Activated naive CD4-positive, alpha-beta T cell treated with anti-CD3 and anti-CD28 coated beads for 36 hours (primary cell): Measurements from ENCODE around the gene SLC15A1. TPM values are rescaled to one million over a fixed set of nuclear protein-coding genes. Genes with fewer than 3 reads are reported as not detected.
"Not testable (repeated sequence)": the region's sequence is repeated elsewhere in the genome, so short reads cannot be mapped to it uniquely, and the experiment has no call there.

Source experiments
- CTCF ChIA-PET: fragments of 350-600 bp; sonication (Branson Sonifier 250); formaldehyde crosslinking; loops from one replicate; lab custom pipeline; 2021; ENCODE audit warnings: antibody characterized with exemption; lab: Charles Lee
- DNase-seq: peaks from one replicate; pipeline ENCODE4 v3.0.0-alpha.2; 2020
- H3K27ac Mint-ChIP-seq: one replicate; pipeline ENCODE4 v1.8.0; 2021; ENCODE audit warnings: mild to moderate bottlenecking, mixed read lengths
- H3K27me3 Mint-ChIP-seq: one replicate; pipeline ENCODE4 v1.8.0; 2021; ENCODE audit warnings: low read depth, mixed read lengths
- H3K36me3 Mint-ChIP-seq: one replicate; pipeline ENCODE4 v1.8.0; 2021; ENCODE audit warnings: low read depth, mixed read lengths
- H3K4me1 Mint-ChIP-seq: one replicate; pipeline ENCODE4 v1.8.0; 2021; ENCODE audit warnings: low read depth, mixed read lengths
- H3K4me3 Mint-ChIP-seq: one replicate; pipeline ENCODE4 v1.8.0; 2021; ENCODE audit warnings: mild to moderate bottlenecking, moderate library complexity, mixed read lengths
- H3K9me3 Mint-ChIP-seq: one replicate; pipeline ENCODE4 v1.8.0; 2021; ENCODE audit warnings: mixed read lengths
- intact Hi-C: fragments of 100-400 bp; cut with micrococcal nuclease; formaldehyde crosslinking; loops from one replicate; pipeline ENCODE4 v1.15.1; 2023
- total RNA-seq, 2 experiments: library from RNA; stranded (reverse); gene quantifications; one replicate each; pipeline ENCODE4 v1.2.3, GENCODE V29; 2021

Gene SLC15A1
- total RNA-seq, 2 experiments from 2014 or later = not detected

DNA sequence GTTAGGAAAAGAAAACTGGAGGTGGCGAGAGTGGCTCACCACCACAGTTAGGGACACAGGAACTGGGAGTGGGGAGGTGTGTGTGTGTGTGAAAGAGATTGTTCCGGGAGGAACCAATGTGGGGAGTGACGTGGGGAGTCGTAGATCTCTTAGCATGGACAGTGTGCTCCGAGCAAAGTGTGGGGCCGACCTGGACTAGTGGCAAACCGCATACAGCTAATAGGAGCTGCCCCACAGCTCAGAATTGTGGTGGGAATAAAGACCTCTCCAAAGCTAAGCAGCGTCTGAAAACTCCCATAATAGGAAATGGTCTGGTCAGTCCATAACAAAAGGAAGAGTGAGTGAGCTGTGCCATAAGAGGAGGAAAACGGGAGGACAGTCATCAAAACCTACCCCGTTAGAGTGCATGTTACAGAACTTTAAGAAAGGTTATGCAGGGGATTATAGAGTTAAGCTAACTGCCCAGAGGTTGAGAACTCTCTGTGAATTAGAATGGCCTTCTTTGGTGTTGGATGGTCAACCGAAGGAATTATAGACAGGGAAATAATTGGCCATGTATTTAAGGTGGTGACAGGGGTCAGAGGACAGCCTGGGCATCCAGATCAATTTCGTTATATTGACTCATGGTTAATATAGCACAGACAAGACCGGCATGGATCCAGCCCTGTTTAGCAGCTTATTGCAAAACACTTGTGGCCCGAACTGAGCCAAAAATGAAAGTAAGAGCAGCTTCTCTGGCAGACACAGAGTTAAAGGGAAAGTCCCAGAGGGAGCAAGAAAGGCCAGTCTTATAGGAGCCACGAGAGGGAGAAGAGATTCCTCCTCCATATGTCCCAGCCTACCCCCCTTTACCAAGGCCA lies 8.9 kb upstream of the SLC15A1 start:
- no peak for DNase-seq
- Mint-ChIP-seq H3K9me3 (peaks cover 9% of the 10 kb centered on the region), H3K36me3 (peaks cover 2% of the 10 kb centered on the region), H3K27me3 (peaks cover 2% of the 10 kb centered on the region), H3K27ac (no peak overlapping the region), H3K4me3 (no peak overlapping the region), H3K4me1 (no peaks in the 10 kb centered on the region)
- CTCF ChIA-PET = interaction anchor here (0.7 kb wide), 1 partner anchor 678 kb away, joined by 3 read pairs; no protein-coding TSS in a partner anchor
- intact Hi-C loops = no loop called here

DNA sequence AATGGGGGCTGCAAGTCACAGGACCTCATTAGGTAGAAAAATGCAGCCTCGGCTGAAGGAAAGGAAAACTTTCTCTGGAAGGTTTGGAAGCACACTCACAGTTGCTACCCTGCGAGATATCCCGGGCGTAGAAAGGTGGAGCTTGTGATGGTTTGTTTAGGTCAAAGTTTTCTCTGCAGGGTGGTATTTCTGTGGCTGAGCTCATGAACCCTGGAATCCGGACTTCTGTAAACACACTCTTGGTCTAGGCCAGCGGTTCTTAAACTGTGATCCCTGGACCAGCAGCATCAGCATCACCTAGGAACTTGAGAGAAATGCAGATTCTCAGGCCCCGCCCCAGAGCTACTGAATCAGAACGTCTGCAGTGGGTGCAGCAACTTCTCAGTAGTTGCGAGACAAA lies 3.3 kb upstream of the SLC15A1 start:
- Mint-ChIP-seq H3K9me3 (peaks cover 11% of the 10 kb centered on the region), H3K4me1 (peaks cover 3% of the 10 kb centered on the region), H3K27ac (no peak overlapping the region), H3K27me3 (peaks cover 42% of the 10 kb centered on the region), H3K4me3 (no peak overlapping the region), H3K36me3 (peaks cover 4% of the 10 kb centered on the region)
- intact Hi-C loops = no loop called here
- CTCF ChIA-PET = no interaction called here
- no peak for DNase-seq

DNA sequence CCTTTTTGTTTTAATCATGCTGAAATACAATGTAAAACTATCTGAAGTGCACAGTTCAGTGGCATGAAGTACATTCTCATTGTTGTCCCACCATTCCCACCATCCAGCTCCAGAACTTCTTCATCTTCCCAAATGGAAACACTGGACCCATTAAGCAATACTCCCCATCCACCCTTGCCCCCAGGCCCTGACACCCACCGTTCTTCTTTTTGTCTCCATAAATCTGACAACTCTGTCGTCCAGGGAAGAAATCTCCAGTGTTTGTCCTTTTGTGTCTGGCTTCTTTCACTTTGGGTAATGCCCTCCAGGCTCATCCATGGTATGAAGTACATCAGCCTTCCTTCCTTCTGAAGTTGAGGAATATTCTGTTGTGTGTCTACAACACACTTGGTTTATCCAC lies 2.6 kb upstream of the SLC15A1 start:
- peaks cover 2% of the 10 kb centered on the region for H3K36me3 Mint-ChIP-seq
- no peak overlapping the region for H3K4me3 Mint-ChIP-seq
- intact Hi-C loops = no loop called here
- no peak for DNase-seq
- CTCF ChIA-PET = no interaction called here
- peaks cover 7% of the 10 kb centered on the region for H3K9me3 Mint-ChIP-seq
- peaks cover 3% of the 10 kb centered on the region for H3K4me1 Mint-ChIP-seq
- H3K27ac Mint-ChIP-seq = no peak overlapping the region
- peaks cover 45% of the 10 kb centered on the region for H3K27me3 Mint-ChIP-seq

DNA sequence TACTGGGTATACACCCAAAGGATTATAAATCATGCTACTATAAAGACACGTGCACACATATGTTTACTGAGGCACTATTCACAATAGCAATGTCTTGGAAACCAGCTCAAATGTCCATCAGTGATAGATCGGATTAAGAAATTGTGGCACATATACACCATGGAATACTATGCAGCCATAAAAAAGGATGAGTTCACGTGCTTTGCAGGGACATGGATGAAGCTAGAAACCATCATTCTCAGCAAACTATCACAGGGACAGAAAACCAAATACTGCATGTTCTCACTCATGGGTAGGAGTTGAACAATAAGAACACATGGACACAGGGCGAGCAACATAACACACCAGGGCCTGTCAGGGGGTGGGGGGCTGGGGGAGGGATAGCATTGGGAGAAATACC lies 2.0 kb upstream of the SLC15A1 start:
- H3K4me1 Mint-ChIP-seq, intact Hi-C loops, H3K27ac Mint-ChIP-seq: not testable (repeated sequence)

DNA sequence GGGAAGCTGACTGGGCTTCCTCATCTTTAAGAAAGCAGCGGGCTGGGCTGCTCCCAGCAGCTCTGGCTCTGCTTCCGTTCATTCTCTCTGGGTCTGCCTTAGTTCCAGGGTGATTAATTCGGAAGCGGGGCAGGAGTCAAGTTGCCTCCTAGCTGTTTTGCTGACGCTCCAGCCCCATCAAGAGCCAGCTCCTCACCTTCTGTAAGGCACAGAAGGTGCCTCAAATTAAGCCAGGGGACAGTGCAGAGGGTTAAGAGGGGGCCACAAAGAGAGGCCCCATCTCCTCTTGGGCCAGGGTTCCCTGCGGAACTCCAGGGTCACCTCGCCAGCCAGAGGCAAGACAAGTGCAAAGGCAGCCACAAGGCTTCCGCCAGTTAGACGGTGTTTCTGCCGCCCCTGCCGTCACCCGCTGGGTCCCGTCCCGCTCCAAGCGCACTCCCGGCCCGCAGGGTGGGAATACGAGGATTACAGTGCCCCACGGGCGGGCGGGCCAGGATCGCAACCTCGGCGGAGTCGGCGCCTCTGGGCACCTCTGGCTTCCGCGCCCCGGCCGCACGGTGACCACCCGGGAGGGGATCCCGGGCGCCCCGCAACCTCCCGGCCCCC lies 508 bp downstream of the SLC15A1 start:
- intact Hi-C loops = no loop called here
- Mint-ChIP-seq H3K9me3 (peaks cover 7% of the 10 kb centered on the region), H3K4me3 (peak overlapping the region; percentile 3), H3K4me1 (peaks cover 3% of the 10 kb centered on the region), H3K27ac (no peak overlapping the region), H3K27me3 (peaks cover 48% of the 10 kb centered on the region), H3K36me3 (peaks cover 2% of the 10 kb centered on the region)
- CTCF ChIA-PET = no interaction called here
- no peak for DNase-seq

More for the DNA sequence above, 2.0 kb upstream of the SLC15A1 start:
- H3K36me3 Mint-ChIP-seq, H3K4me3 Mint-ChIP-seq, CTCF ChIA-PET, H3K9me3 Mint-ChIP-seq, DNase-seq: not testable (repeated sequence)
- peaks cover 48% of the 10 kb centered on the region for H3K27me3 Mint-ChIP-seq

DNA sequence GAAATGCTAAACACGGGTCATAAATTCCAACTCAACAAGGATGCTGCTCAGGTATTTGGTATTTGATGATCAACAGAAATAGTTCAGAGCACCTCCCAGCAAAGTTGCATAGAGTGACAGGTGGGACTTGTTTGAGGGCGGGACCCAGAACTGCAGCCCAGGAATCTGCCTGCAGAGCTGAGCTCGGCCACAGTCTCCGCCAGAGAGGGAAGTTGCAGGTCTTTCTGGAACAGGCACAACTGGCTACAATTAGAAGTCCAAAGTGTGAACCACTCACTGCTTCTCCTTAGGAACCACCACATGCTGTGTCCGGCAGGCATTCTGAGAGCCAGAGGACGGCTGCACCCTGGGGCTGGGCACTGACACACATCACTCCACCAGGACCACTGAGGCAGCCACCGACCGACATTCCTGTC lies 1.1 kb downstream of the SLC15A1 start:
- Mint-ChIP-seq H3K4me1 (peaks cover 3% of the 10 kb centered on the region), H3K4me3 (no peak overlapping the region), H3K27me3 (peaks cover 46% of the 10 kb centered on the region), H3K27ac (no peak overlapping the region), H3K9me3 (peaks cover 7% of the 10 kb centered on the region), H3K36me3 (peaks cover 2% of the 10 kb centered on the region)
- no peak for DNase-seq
- intact Hi-C loops = no loop called here
- CTCF ChIA-PET = no interaction called here

DNA sequence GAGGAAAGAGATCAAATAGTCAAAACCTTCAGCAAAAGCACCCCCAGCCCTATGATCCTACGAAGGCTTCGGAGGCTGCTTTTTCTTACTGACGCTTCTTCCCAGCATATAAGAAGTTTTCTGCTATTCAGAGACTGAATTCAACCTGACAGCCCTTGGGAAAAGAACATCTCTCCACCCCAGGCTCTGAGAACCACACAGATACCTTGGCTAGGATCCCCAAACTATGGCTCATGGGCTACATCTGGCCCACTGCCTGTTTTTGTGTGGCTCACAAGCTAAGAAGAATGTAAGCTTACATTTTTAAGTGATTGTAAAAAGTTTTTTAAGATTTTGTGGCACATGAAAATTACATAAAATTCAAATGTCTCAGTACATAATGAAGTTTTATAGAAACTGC lies 3.0 kb downstream of the SLC15A1 start:
- Mint-ChIP-seq H3K9me3 (peaks cover 7% of the 10 kb centered on the region), H3K36me3 (peaks cover 2% of the 10 kb centered on the region), H3K27me3 (peaks cover 37% of the 10 kb centered on the region), H3K4me1 (peaks cover 3% of the 10 kb centered on the region), H3K4me3 (no peak overlapping the region), H3K27ac (no peak overlapping the region)
- DNase-seq = no peak
- CTCF ChIA-PET = no interaction called here
- intact Hi-C loops = no loop called here

DNA sequence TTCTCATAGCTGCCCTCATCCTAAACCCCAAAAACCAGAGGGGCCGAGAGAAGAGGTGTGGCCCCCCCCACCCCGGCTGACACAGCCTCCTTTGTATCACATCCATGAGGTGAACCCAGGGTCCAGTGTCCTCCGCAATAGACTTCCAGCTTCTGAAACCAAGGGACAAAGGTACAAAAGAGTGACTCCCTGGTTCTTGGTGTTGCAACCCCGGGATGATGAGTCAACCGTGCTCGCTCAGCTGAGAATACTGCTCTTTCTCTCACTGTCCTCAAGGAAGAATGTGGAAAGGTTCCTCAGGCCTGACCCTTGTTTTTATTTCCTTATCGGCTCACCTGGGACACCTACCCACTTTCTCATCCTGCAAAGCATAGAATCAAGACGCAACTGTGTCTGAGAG lies 5.5 kb downstream of the SLC15A1 start:
- CTCF ChIA-PET = no interaction called here
- no peaks in the 10 kb centered on the region for H3K9me3 Mint-ChIP-seq
- H3K27me3 Mint-ChIP-seq = peaks cover 19% of the 10 kb centered on the region
- no peaks in the 10 kb centered on the region for H3K36me3 Mint-ChIP-seq
- H3K4me1 Mint-ChIP-seq = peaks cover 2% of the 10 kb centered on the region
- H3K4me3 Mint-ChIP-seq = no peak overlapping the region
- H3K27ac Mint-ChIP-seq = no peak overlapping the region
- DNase-seq = no peak
- intact Hi-C loops = no loop called here

DNA sequence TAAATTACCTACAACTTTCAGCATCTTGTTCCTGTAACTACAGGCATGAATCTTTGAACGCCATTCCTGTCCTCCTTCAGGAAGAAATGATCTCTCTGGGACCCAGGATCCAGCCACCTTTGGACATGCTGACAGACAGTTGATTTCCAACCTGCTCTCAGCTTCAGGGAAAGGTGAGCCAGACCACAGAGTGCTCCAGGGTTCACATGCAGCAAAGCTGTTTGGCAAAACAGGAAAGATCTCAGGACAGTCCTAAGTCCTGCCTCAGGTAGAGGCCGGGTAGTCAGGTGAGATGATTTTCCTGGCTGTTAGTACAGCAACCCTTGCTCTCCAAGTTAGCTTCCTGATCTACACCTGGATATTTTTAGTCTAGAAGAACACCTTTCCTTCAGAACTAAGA lies 9.1 kb downstream of the SLC15A1 start:
- no peak for DNase-seq
- intact Hi-C loops = no loop called here
- no peaks in the 10 kb centered on the region for H3K36me3 Mint-ChIP-seq
- H3K9me3 Mint-ChIP-seq = peaks cover 4% of the 10 kb centered on the region
- CTCF ChIA-PET = no interaction called here
- H3K27ac Mint-ChIP-seq = no peak overlapping the region
- H3K4me3 Mint-ChIP-seq = no peak overlapping the region
- H3K27me3 Mint-ChIP-seq = no peaks in the 10 kb centered on the region
- H3K4me1 Mint-ChIP-seq = no peaks in the 10 kb centered on the region

DNA sequence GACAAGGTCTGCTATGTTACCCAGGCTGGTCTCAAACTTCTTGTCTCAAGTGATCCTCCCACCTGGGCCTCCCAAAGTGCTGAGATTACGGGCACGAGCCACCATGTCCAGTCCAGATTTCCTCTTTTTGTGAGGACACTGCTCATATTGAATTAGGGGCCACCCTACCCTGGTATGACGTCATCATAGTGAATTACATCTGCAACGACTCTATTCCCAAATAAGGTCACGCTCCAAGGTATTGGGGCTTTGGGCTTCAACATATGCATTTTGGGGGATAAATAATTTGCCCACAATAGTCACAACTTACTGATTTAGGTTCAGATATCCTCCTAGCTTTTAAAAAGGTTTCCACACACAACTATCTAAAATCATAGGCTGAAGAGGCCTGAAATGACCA lies 9.5 kb downstream of the SLC15A1 start:
- H3K36me3 Mint-ChIP-seq = no peaks in the 10 kb centered on the region
- DNase-seq = no peak

DNA sequence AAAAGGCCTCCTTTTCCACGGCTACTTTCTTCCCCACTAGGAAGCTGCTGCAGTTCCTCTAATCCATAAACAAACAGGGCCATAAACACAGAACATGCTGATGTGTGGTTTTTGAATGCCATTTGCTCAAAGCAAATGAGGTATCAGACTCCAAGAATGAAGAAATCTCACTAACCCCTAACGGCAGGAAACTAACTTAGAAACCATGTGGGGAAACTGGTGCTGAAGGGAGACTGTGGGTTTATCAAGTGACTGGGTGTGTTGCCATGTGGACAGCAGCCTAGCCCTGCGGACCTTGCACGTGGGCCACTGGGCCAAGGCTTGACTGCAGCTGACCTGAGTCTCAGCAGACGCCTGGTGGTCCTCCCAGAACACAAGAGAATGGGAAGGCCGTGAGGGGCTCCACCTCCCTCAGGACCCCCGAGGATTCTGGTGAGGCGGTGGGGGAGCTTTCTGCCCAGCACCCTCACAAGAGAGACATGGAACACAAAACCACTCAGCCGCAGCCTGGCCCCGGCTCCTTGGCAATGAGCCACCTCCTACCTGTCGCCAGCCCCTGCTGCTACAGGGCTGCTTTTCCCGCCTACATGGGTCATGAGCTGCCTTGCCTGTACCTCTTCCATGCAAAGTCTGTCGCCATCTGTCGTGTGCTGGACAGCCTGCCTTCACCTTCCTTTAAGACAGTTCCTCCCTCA lies 10.6 kb downstream of the SLC15A1 start:
- Mint-ChIP-seq H3K27me3 (no peaks in the 10 kb centered on the region), H3K9me3 (peaks cover 13% of the 10 kb centered on the region), H3K27ac (no peak overlapping the region), H3K4me3 (no peak overlapping the region), H3K4me1 (no peaks in the 10 kb centered on the region), H3K36me3 (no peaks in the 10 kb centered on the region)
- DNase-seq = no peak
- CTCF ChIA-PET = interaction anchor here (0.6 kb wide), 2 partner anchors 290 to 1950 kb away, joined by 3 read pairs; no protein-coding TSS in a partner anchor
- intact Hi-C loops = no loop called here

More for the DNA sequence above, 9.5 kb downstream of the SLC15A1 start:
- H3K27ac Mint-ChIP-seq = no peak overlapping the region
- no peaks in the 10 kb centered on the region for H3K4me1 Mint-ChIP-seq
- H3K9me3 Mint-ChIP-seq = peaks cover 4% of the 10 kb centered on the region
- no peak overlapping the region for H3K4me3 Mint-ChIP-seq
- intact Hi-C loops = no loop called here
- CTCF ChIA-PET = no interaction called here
- H3K27me3 Mint-ChIP-seq = no peaks in the 10 kb centered on the region

DNA sequence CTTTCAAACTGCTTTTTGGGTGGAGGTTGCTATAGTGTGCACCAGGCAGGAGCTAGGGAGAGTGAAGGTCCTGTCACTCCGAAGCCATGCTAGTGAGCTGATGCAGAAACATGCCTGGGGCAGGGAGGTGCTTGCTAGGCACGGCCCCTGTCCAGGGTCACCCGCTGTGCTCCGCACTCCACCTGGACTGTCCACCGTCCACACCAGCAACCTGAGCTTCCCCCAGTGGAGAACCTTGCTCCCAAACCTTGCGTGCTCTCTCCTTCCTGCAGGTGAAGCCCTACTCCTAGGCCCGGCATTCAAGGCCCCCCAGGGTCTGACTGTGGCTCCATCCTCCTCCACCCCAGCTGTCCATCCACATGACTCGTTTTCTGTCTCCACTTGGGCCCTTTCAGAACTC lies 12.3 kb downstream of the SLC15A1 start:
- no peak overlapping the region for H3K27ac Mint-ChIP-seq
- H3K27me3 Mint-ChIP-seq = no peaks in the 10 kb centered on the region
- intact Hi-C loops = no loop called here
- H3K4me3 Mint-ChIP-seq = no peak overlapping the region
- no peaks in the 10 kb centered on the region for H3K4me1 Mint-ChIP-seq
- H3K36me3 Mint-ChIP-seq = no peaks in the 10 kb centered on the region
- no peak for DNase-seq
- peaks cover 13% of the 10 kb centered on the region for H3K9me3 Mint-ChIP-seq
- CTCF ChIA-PET = no interaction called here
